ENCODE data around the gene EFR3B. TPM values are rescaled to one million over a fixed set of nuclear protein-coding genes. Genes with fewer than 3 reads are reported as not detected.

Gene EFR3B
- total and polyA plus RNA-seq, 2 of the 13 experiments (the other 11 are each of a cell fraction or from before 2014, with no cell fraction given), result 0.42 TPM

GRCh38 chr2:25042321-25043240 is 705 bp downstream of the EFR3B start (continued):
- TF ChIP-seq ZNF382 (CRISPR knock-in tag; IDR thresholded peaks at IDR 0.05; ENCODE audit: borderline replicate concordance), result no peak
- no peak for TF ChIP-seq SP140L (CRISPR knock-in tag; IDR thresholded peaks at IDR 0.05; ENCODE audit: borderline replicate concordance)
- TF ChIP-seq CBX1 (IDR thresholded peaks at IDR 0.05; ENCODE audit: low read depth), result no peak
- TF ChIP-seq MAFK (conservative IDR thresholded peaks at IDR 0.05 in 1 of 2, IDR thresholded peaks at IDR 0.05 in 1 of 2; ENCODE audit: low read length in 2 of 2), result no peak
- TF ChIP-seq, protein P1, sequence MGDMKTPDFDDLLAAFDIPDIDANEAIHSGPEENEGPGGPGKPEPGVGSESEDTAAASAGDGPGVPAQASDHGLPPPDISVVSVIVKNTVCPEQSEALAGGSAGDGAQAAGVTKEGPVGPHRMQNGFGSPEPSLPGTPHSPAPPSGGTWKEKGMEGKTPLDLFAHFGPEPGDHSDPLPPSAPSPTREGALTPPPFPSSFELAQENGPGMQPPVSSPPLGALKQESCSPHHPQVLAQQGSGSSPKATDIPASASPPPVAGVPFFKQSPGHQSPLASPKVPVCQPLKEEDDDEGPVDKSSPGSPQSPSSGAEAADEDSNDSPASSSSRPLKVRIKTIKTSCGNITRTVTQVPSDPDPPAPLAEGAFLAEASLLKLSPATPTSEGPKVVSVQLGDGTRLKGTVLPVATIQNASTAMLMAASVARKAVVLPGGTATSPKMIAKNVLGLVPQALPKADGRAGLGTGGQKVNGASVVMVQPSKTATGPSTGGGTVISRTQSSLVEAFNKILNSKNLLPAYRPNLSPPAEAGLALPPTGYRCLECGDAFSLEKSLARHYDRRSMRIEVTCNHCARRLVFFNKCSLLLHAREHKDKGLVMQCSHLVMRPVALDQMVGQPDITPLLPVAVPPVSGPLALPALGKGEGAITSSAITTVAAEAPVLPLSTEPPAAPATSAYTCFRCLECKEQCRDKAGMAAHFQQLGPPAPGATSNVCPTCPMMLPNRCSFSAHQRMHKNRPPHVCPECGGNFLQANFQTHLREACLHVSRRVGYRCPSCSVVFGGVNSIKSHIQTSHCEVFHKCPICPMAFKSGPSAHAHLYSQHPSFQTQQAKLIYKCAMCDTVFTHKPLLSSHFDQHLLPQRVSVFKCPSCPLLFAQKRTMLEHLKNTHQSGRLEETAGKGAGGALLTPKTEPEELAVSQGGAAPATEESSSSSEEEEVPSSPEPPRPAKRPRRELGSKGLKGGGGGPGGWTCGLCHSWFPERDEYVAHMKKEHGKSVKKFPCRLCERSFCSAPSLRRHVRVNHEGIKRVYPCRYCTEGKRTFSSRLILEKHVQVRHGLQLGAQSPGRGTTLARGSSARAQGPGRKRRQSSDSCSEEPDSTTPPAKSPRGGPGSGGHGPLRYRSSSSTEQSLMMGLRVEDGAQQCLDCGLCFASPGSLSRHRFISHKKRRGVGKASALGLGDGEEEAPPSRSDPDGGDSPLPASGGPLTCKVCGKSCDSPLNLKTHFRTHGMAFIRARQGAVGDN (CRISPR knock-in tag; IDR thresholded peaks at IDR 0.05), result peak; percentile 45
- TF ChIP-seq, protein P2, sequence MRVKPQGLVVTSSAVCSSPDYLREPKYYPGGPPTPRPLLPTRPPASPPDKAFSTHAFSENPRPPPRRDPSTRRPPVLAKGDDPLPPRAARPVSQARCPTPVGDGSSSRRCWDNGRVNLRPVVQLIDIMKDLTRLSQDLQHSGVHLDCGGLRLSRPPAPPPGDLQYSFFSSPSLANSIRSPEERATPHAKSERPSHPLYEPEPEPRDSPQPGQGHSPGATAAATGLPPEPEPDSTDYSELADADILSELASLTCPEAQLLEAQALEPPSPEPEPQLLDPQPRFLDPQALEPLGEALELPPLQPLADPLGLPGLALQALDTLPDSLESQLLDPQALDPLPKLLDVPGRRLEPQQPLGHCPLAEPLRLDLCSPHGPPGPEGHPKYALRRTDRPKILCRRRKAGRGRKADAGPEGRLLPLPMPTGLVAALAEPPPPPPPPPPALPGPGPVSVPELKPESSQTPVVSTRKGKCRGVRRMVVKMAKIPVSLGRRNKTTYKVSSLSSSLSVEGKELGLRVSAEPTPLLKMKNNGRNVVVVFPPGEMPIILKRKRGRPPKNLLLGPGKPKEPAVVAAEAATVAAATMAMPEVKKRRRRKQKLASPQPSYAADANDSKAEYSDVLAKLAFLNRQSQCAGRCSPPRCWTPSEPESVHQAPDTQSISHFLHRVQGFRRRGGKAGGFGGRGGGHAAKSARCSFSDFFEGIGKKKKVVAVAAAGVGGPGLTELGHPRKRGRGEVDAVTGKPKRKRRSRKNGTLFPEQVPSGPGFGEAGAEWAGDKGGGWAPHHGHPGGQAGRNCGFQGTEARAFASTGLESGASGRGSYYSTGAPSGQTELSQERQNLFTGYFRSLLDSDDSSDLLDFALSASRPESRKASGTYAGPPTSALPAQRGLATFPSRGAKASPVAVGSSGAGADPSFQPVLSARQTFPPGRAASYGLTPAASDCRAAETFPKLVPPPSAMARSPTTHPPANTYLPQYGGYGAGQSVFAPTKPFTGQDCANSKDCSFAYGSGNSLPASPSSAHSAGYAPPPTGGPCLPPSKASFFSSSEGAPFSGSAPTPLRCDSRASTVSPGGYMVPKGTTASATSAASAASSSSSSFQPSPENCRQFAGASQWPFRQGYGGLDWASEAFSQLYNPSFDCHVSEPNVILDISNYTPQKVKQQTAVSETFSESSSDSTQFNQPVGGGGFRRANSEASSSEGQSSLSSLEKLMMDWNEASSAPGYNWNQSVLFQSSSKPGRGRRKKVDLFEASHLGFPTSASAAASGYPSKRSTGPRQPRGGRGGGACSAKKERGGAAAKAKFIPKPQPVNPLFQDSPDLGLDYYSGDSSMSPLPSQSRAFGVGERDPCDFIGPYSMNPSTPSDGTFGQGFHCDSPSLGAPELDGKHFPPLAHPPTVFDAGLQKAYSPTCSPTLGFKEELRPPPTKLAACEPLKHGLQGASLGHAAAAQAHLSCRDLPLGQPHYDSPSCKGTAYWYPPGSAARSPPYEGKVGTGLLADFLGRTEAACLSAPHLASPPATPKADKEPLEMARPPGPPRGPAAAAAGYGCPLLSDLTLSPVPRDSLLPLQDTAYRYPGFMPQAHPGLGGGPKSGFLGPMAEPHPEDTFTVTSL (CRISPR knock-in tag; IDR thresholded peaks at IDR 0.05; ENCODE audit: borderline replicate concordance), result no peak
- 0 out of 2 replicates have a peak, but pooled peaks have one; percentile 3 for TF ChIP-seq SP4 (CRISPR knock-in tag; IDR thresholded peaks at IDR 0.05)
- no peak for TF ChIP-seq REPIN1 (CRISPR knock-in tag; IDR thresholded peaks at IDR 0.05; ENCODE audit: borderline replicate concordance, low read depth)
- TF ChIP-seq YEATS2 (CRISPR knock-in tag; IDR thresholded peaks at IDR 0.05; ENCODE audit: borderline replicate concordance), result no peak
- TF ChIP-seq, protein P3, sequence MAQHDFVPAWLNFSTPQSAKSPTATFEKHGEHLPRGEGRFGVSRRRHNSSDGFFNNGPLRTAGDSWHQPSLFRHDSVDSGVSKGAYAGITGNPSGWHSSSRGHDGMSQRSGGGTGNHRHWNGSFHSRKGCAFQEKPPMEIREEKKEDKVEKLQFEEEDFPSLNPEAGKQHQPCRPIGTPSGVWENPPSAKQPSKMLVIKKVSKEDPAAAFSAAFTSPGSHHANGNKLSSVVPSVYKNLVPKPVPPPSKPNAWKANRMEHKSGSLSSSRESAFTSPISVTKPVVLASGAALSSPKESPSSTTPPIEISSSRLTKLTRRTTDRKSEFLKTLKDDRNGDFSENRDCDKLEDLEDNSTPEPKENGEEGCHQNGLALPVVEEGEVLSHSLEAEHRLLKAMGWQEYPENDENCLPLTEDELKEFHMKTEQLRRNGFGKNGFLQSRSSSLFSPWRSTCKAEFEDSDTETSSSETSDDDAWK (CRISPR knock-in tag; IDR thresholded peaks at IDR 0.05), result no peak
- TF ChIP-seq, protein P4, sequence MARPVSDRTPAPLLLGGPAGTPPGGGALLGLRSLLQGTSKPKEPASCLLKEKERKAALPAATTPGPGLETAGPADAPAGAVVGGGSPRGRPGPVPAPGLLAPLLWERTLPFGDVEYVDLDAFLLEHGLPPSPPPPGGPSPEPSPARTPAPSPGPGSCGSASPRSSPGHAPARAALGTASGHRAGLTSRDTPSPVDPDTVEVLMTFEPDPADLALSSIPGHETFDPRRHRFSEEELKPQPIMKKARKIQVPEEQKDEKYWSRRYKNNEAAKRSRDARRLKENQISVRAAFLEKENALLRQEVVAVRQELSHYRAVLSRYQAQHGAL (CRISPR knock-in tag; IDR thresholded peaks at IDR 0.05; ENCODE audit: not compliant biosample characterization), result no peak
